Body of pancreas (tissue), 4 donors: ENCODE measurements around the gene TPP1.

Experiments
- POLR2A ChIP-seq, 3 donors: fragments of 450-650 bp; IDR thresholded peaks; one replicate each; pipeline ENCODE4 v1.6.1; 2016; ENCODE audit warnings: antibody characterized with exemption in 3 of 3, mild to moderate bottlenecking in 2 of 3
- TF ChIP-seq, protein P1 (sequence below), 7 experiments: fragments of 450-650 bp in 4 of 7; fragments of 200-600 bp in 3 of 7; sonication (generic) in 3 of 7; IDR thresholded peaks; one replicate each; pipeline ENCODE4 v1.5.1; 2016 to 2019; ENCODE audit warnings: antibody characterized with exemption in 7 of 7

DNA sequence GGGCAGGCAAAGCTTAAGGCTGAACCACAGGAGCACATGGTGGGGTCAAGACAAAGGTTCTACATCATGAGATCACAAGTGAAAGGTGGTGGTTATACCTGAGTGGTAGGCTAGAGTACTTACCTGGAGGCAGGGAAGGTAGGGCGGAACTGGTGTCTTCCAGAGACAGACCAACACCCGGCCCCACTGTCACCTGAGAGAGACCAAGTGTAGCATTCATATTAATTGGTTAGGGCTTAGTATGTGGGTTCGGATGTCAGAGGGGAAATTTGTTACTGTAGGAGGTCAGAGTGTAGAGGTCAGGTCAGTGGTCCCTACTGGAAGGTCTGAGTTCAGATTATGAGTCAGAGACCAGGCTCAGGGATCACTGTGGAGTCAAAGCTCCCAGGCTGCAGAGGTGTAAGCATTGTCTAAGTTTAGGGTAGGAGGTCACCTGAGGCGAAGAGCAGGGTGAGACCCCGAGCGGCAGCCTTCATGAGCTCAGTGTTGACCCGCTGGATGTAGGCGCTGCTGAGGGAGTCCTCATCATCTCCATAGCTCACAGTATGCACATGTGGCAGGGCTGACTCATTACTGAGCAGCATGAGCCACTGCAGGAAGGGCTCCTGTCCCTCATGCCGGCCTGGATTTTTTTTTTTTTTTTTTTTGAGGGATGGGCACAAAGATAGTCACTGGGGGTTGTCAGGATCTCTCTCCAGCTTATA, 3.2 kb downstream of the TPP1 start:
- TF ChIP-seq, protein P1, sequence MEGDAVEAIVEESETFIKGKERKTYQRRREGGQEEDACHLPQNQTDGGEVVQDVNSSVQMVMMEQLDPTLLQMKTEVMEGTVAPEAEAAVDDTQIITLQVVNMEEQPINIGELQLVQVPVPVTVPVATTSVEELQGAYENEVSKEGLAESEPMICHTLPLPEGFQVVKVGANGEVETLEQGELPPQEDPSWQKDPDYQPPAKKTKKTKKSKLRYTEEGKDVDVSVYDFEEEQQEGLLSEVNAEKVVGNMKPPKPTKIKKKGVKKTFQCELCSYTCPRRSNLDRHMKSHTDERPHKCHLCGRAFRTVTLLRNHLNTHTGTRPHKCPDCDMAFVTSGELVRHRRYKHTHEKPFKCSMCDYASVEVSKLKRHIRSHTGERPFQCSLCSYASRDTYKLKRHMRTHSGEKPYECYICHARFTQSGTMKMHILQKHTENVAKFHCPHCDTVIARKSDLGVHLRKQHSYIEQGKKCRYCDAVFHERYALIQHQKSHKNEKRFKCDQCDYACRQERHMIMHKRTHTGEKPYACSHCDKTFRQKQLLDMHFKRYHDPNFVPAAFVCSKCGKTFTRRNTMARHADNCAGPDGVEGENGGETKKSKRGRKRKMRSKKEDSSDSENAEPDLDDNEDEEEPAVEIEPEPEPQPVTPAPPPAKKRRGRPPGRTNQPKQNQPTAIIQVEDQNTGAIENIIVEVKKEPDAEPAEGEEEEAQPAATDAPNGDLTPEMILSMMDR (IDR thresholded peaks at IDR 0.05): no peak
- TF ChIP-seq POLR2A (IDR thresholded peaks at IDR 0.05): no peak
